Measurements from ENCODE around the gene SNED1.

The SNED1 gene

GRCh38 chr2:241132538-241133435 lies 134.4 kb downstream of the SNED1 start:
- DNase-seq = no peak

GRCh38 chr2:241133436-241133820 lies 135.0 kb downstream of the SNED1 start:
- DNase-seq = no peak

GRCh38 chr2:241134711-241135110 lies 136.3 kb downstream of the SNED1 start:
- DNase-seq = no peak

GRCh38 chr2:241135737-241136136 lies 137.3 kb downstream of the SNED1 start:
- no peak for DNase-seq

- DNase-seq = no peak
These were observed 137.8 kb downstream of the SNED1 start for GRCh38 chr2:241136191-241136590.

- DNase-seq = no peak
These were observed 138.3 kb downstream of the SNED1 start for GRCh38 chr2:241136661-241137260.

GRCh38 chr2:241137276-241138190 lies 139.1 kb downstream of the SNED1 start:
- DNase-seq = no peak

GRCh38 chr2:241138471-241138870 lies 140.1 kb downstream of the SNED1 start:
- DNase-seq = no peak

GRCh38 chr2:241139531-241140444 lies 141.4 kb downstream of the SNED1 start:
- DNase-seq = no peak

GRCh38 chr2:241140445-241140840 lies 142.0 kb downstream of the SNED1 start:
- no peak for DNase-seq

- no peak for DNase-seq
These were observed 142.9 kb downstream of the SNED1 start for GRCh38 chr2:241141214-241141770.

GRCh38 chr2:241142063-241142462 lies 143.6 kb downstream of the SNED1 start:
- DNase-seq = no peak

GRCh38 chr2:241142593-241142992 lies 144.2 kb downstream of the SNED1 start:
- no peak for DNase-seq

All from inflammatory macrophage (primary cell).